Smooth muscle cell (in vitro differentiated cells): ENCODE measurements around the gene LRRC4C. TPM values are rescaled to one million over a fixed set of nuclear protein-coding genes. Genes with fewer than 3 reads are reported as not detected.

Experiments
- DNase-seq: peaks from one replicate; lab custom pipeline; 2025; ENCODE audit not compliant: unreplicated experiment; lab: John Stamatoyannopoulos, UW
- H2AFZ ChIP-seq: fragments of 200-600 bp; sonication (generic); 2 replicates; pipeline ENCODE4 v1.6.0; 2016; ENCODE audit warnings: antibody characterized with exemption, low read depth, mild to moderate bottlenecking
- H3F3A ChIP-seq: fragments of 200-600 bp; sonication (generic); 2 replicates; pipeline ENCODE4 v1.6.0; 2017; ENCODE audit warnings: antibody characterized with exemption, low read depth
- H3K27ac ChIP-seq: fragments of 200-600 bp; sonication (generic); 2 replicates; pipeline ENCODE4 v1.5.1; 2016; ENCODE audit warnings: low read depth, mild to moderate bottlenecking
- H3K27me3 ChIP-seq: fragments of 200-600 bp; sonication (generic); 2 replicates; pipeline ENCODE4 v1.6.1; 2016; ENCODE audit warnings: low read depth, mild to moderate bottlenecking
- H3K36me3 ChIP-seq: fragments of 200-600 bp; sonication (generic); 2 replicates; pipeline ENCODE4 v1.5.1; 2016; ENCODE audit warnings: low read depth
- H3K4me1 ChIP-seq: fragments of 200-600 bp; sonication (generic); 2 replicates; pipeline ENCODE4 v1.5.1; 2016; ENCODE audit warnings: low read depth
- H3K4me2 ChIP-seq: fragments of 200-600 bp; sonication (generic); 2 replicates; pipeline ENCODE4 v1.6.0; 2016; ENCODE audit warnings: mild to moderate bottlenecking
- H3K4me3 ChIP-seq: fragments of 200-600 bp; sonication (generic); 2 replicates; pipeline ENCODE4 v1.5.1; 2016; ENCODE audit warnings: mild to moderate bottlenecking
- H3K79me2 ChIP-seq: fragments of 200-600 bp; sonication (generic); 2 replicates; pipeline ENCODE4 v1.6.0; 2016; ENCODE audit warnings: low read depth, mild to moderate bottlenecking
- H3K9ac ChIP-seq: fragments of 200-600 bp; sonication (generic); 2 replicates; pipeline ENCODE4 v1.6.0; 2016; ENCODE audit warnings: low read depth
- H3K9me3 ChIP-seq: fragments of 200-600 bp; sonication (generic); replicated peaks from 2 replicates; pipeline ENCODE4 v1.5.1; 2016; ENCODE audit warnings: low read depth
- H4K20me1 ChIP-seq: fragments of 200-600 bp; sonication (generic); 2 replicates; pipeline ENCODE4 v1.6.0; 2016; ENCODE audit warnings: low read depth
- WGBS: methylation state at CpG from one replicate; pipeline ENCODE4 v1.1.7; 2016; ENCODE audit warnings: low lambda C conversion rate; 5-methylcytosine and 5-hydroxymethylcytosine counted together
- polyA plus RNA-seq: library from polyadenylated mRNA; unstranded; fragments of >200 nt; fragmentation: Nextera tagmentation; extraction: Ambion mirVana; gene quantifications from 2 replicates; pipeline ENCODE4 v1.2.1, GENCODE V29; 2016
- total RNA-seq: library from RNA; depleted of rRNA; stranded (reverse); fragments of >200 nt; gene quantifications from 2 replicates; pipeline ENCODE4 v1.2.3, GENCODE V29; 2014
- TF ChIP-seq, protein P1 (sequence below): fragments of 200-600 bp; sonication (generic); IDR thresholded peaks from 2 replicates; pipeline ENCODE4 v1.5.1; 2017; ENCODE audit warnings: borderline replicate concordance, mild to moderate bottlenecking, antibody characterized with exemption; ENCODE audit not compliant: insufficient read depth, poor library complexity, severe bottlenecking

The LRRC4C gene
- total and polyA plus RNA-seq, 2 experiments from 2014 or later, result 7.3 to 10.1 TPM

DNA sequence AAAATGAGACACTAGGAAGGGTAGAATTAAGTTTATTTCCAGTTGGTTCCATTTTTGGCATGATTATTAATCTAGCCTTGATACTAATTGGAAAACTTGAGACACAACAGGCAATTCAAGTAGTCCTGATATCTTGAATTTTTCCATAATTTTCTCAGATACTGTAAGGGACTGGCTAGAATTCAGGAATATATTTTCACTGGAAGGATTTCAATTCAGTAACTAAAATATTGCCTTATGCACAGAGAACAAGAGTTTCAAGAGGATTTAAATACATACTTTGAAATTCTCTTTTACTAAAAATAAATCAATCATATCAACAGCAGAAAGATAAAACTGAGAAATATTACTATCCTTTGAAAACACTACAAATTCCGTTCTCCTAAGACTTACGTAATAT lies 632.9 kb downstream of the LRRC4C start:
- H3K27ac ChIP-seq, result no peak overlapping the region
- H3K9me3 ChIP-seq, result no peaks in the 10 kb centered on the region
- no peak overlapping the region for H3K4me2 ChIP-seq
- DNase-seq, result no peak
- no peaks in the 10 kb centered on the region for H3K79me2 ChIP-seq
- H3K4me3 ChIP-seq, result no peak overlapping the region
- H3K36me3 ChIP-seq, result no peaks in the 10 kb centered on the region
- no peaks in the 10 kb centered on the region for H3F3A ChIP-seq
- no peak overlapping the region for H2AFZ ChIP-seq
- H3K4me1 ChIP-seq, result no peaks in the 10 kb centered on the region
- 93% methylated on average over 2 of the region's 2 CpGs for WGBS
- TF ChIP-seq, protein P1, sequence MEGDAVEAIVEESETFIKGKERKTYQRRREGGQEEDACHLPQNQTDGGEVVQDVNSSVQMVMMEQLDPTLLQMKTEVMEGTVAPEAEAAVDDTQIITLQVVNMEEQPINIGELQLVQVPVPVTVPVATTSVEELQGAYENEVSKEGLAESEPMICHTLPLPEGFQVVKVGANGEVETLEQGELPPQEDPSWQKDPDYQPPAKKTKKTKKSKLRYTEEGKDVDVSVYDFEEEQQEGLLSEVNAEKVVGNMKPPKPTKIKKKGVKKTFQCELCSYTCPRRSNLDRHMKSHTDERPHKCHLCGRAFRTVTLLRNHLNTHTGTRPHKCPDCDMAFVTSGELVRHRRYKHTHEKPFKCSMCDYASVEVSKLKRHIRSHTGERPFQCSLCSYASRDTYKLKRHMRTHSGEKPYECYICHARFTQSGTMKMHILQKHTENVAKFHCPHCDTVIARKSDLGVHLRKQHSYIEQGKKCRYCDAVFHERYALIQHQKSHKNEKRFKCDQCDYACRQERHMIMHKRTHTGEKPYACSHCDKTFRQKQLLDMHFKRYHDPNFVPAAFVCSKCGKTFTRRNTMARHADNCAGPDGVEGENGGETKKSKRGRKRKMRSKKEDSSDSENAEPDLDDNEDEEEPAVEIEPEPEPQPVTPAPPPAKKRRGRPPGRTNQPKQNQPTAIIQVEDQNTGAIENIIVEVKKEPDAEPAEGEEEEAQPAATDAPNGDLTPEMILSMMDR, result no peak
- H4K20me1 ChIP-seq, result no peaks in the 10 kb centered on the region
- no peak overlapping the region for H3K9ac ChIP-seq
- no peaks in the 10 kb centered on the region for H3K27me3 ChIP-seq

- Histone ChIP-seq H3K4me2 (no peak overlapping the region), H3K27ac (no peak overlapping the region), H3K27me3 (no peaks in the 10 kb centered on the region), H4K20me1 (no peaks in the 10 kb centered on the region), H3K4me3 (no peak overlapping the region), H3K9ac (no peak overlapping the region), H3K36me3 (no peaks in the 10 kb centered on the region), H3K4me1 (no peaks in the 10 kb centered on the region), H2AFZ (no peak overlapping the region), H3K79me2 (no peaks in the 10 kb centered on the region), H3K9me3 (no peaks in the 10 kb centered on the region), H3F3A (no peaks in the 10 kb centered on the region)
- 84% methylated on average over 7 of the region's 7 CpGs for WGBS
- no peak for DNase-seq
- TF ChIP-seq, protein P1, result no peak
Measured at GRCh38 chr11:40825201-40825834, 634.1 kb downstream of the LRRC4C start.

GRCh38 chr11:40819230-40819629 lies 640.2 kb downstream of the LRRC4C start:
- DNase-seq, result no peak
- Histone ChIP-seq H3K9ac (no peak overlapping the region), H3K36me3 (no peaks in the 10 kb centered on the region), H3K9me3 (no peaks in the 10 kb centered on the region), H3K79me2 (no peaks in the 10 kb centered on the region), H3K27me3 (no peaks in the 10 kb centered on the region), H3K27ac (no peak overlapping the region), H3K4me1 (no peaks in the 10 kb centered on the region), H3F3A (no peaks in the 10 kb centered on the region), H3K4me3 (no peak overlapping the region), H3K4me2 (no peak overlapping the region), H4K20me1 (no peaks in the 10 kb centered on the region), H2AFZ (no peak overlapping the region)
- WGBS, result 53% methylated on average over 1 of the region's 1 CpG
- TF ChIP-seq, protein P1, result no peak

GRCh38 chr11:40816976-40817375 lies 642.5 kb downstream of the LRRC4C start:
- Histone ChIP-seq H3K27me3 (no peaks in the 10 kb centered on the region), H3K27ac (no peak overlapping the region), H3F3A (no peaks in the 10 kb centered on the region), H3K4me1 (no peaks in the 10 kb centered on the region), H3K4me3 (no peak overlapping the region), H3K36me3 (no peaks in the 10 kb centered on the region), H3K9me3 (no peaks in the 10 kb centered on the region), H3K79me2 (no peaks in the 10 kb centered on the region), H2AFZ (no peak overlapping the region), H4K20me1 (no peaks in the 10 kb centered on the region), H3K9ac (no peak overlapping the region), H3K4me2 (no peak overlapping the region)
- 93% methylated on average over 2 of the region's 2 CpGs for WGBS
- TF ChIP-seq, protein P1, result no peak
- DNase-seq, result no peak
